Stimulated activated CD4-positive, alpha-beta T cell treated with anti-CD3 and anti-CD28 coated beads, TNF-alpha, amount 100 ng/mL, for 1 hour (primary cell): ENCODE results near the gene MFN1.

Experiments used
- DNase-seq, 3 donors: peaks; one replicate each; pipeline ENCODE4 v3.0.0-alpha.2; 2020; ENCODE audit warnings: low read depth in 3 of 3, low spot score in 1 of 3

MFN1 gene

DNA sequence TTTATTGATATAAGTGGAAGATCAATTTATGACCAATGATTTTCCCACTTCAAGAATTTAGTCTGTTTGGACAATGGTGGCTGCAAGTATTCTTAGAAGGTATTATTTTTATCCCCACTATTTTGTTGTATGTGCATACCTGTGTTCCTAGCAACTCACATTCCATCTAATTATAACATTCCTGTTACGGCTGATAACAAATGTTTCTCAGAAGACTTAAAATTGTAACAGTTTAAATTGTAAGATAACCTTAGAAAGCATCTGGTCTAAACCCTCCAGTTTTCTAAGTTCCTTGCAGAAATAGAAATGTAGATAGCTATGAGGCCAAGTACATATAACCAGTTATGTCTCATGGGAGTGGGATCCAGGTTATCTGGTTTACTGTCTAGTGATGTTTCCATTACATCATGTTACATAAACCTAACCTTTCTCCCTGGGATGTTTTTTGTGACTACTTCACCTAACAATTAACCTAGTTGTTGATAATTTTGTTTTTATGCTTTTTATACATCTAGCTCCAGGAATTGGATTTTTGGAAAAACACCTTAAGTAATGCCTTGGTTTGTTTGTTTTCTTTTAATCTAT, 11.1 kb upstream of the MFN1 start:
- DNase-seq = no peak

- no peak for DNase-seq
These were observed 960 bp downstream of the MFN1 start for GRCh38 chr3:179348325-179349013.

DNA sequence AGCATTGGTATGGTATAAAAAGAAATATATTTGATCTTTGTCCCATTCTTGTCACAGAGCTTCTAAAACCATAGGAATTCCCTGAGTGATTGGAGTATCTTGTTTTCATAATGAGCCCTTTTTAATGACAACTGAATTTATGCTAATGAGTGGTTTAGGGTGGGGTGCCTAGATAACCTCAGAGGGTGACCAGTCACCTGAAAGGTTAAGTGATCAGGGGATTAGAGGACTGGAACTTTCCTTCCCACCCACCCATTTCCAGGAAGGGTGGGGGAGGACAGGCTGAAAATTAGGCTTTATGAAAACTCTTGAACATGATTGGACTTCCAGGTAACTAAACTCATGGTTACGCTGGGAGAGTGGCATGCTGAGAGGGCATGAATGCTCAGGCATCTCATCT, 8.5 kb downstream of the MFN1 start:
- no peak for DNase-seq

- DNase-seq = no peak
These were observed 15.8 kb downstream of the MFN1 start for GRCh38 chr3:179363332-179363731.

- no peak for DNase-seq
These were observed 22.1 kb downstream of the MFN1 start for GRCh38 chr3:179369621-179370020.

GRCh38 chr3:179373938-179374337, 26.4 kb downstream of the MFN1 start:
- DNase-seq = no peak

- DNase-seq = no peak
These were observed 27.8 kb downstream of the MFN1 start for GRCh38 chr3:179375091-179375999.

DNA sequence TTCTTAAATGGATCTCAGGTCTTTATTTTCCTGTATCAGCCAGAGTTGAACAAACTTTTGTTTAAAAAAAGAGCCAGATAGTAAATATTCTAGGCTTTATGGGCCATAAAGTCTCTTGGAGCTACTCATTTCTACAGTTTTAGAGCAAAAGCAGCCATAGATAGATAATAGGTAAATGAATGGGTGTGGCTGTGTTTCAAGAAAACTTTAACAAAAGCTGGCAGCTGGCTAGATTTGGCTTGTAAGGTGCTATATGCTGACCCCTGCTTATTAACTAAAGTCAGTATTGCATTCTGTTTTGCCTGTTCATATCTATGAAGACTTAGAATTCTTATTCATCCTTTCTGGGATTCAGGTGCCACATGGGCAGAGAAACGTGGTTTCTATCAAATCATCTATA, 29.0 kb downstream of the MFN1 start:
- no peak for DNase-seq

DNA sequence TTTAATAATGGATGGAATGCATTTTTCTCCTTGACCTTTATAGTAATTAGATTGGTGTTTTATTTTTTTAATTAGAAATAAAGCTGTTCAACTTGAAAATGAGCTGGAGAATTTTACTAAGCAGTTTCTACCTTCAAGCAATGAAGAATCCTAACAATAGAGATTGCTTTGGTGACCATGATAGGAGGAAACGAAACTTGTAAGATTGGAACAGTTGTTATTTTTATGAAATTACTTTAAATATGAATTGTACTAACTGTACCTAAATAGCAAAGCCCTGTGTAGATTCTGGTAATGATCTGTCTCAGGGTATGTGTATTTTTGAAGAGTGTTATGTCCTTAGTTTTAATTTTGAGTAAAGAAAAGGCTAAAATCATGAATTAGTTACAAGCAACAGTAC, 44.4 kb downstream of the MFN1 start:
- no peak for DNase-seq

DNA sequence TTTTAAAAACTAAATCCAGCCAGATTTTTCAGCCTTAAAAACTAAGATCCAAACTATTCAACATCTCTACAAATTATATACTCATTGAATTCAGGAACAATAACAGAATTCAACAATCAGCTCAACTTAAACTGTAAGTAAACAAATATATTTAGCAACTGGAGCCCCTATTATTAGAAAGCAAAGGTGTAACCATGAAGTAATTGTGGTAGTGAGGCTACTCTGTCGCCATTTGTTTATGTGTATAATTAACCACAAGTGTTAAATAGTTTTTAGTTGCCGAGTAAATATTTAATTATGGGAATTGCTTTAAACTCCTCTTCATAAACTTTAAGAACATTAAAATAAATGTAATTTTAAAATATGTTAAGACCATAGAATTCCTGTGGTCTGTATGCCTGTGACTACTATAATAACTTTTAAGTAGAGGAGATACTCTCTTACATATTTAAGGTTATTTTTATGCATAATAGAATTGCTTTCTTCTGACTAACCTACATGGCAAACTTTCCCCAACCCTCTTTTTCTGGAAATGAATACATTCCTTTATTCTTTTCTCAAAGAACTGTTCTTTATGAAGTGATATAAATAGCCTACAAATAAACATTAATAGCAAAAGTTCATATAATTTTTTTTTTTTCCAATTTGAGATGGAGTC, 51.2 kb downstream of the MFN1 start:
- DNase-seq = no peak

DNA sequence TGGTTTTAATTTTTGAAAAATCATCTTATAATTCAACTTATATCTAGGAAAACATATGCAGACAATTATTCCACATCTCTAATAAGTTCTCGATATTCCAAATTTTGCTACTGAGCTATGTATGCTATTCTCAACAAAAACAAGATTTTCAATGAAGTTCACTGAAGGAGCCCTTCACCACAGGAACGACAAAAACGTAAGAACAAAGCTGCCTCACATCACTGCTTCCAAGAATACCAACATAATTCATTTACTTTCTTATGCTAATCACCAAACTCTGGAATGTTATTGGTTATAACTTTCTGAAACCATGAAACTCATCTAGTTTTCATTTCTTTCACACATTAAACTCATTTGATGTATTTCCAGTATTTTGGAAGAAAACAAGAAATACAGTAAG, 54.1 kb downstream of the MFN1 start:
- no peak for DNase-seq

- DNase-seq = no peak
These were observed 55.5 kb downstream of the MFN1 start for GRCh38 chr3:179402963-179403362.

DNA sequence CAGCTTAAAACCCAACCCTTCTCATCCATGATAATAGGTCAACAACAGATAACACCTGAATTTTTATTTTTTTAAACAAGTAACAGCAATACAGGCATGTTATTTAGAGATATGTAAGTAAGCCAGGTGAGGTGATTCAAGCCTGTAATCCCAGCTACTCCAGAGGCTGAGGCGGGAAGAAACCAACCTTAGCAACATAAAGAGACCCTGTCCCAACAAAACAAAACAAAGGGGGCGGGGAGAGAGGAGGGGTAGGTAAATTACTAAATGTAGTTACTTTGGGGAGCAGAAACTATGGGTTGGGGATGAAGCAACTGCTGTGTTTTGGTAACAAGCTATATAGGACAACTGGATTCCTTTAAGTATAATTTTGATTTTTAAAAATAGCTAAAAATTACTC, 56.8 kb downstream of the MFN1 start:
- DNase-seq = no peak

GRCh38 chr3:179410331-179410730, 62.8 kb downstream of the MFN1 start:
- DNase-seq = no peak

GRCh38 chr3:179410999-179411398, 63.5 kb downstream of the MFN1 start:
- no peak for DNase-seq

DNA sequence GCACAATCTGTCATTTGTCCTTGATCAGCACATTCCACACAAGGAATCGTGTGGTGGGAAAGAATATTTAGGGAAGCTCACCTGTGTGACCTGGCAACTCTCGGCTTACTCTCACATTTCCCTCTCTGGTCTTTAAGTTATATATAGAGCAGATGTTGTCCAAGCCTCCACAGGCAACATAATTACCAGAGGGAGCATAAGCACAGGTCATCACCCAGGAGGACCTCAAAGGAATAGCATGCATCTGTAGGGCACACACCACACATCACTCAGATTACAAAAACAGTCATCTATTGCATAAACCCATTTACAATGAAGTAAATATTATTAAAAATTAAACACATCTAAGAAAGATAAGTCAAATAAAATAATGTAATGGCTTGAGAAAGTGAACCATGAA, 67.3 kb downstream of the MFN1 start:
- no peak for DNase-seq

DNA sequence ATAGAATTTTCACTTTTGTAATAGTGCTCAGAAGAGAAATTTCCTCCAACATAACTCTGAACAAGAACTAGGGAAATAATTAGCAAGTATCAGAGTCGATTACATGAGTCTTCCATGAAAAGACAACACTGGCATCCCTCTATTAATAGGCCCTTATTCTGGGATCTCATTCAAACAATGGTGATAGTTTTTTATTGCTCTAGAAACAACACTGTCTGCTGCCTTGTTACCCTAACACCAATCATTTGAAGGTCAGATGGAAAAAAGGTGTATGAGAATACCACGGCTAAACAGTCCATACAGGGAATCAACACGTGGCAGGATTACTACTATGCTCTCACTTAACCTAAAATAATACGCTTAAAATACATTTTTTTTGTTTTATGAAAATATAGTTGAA, 67.9 kb downstream of the MFN1 start:
- DNase-seq = no peak

DNA sequence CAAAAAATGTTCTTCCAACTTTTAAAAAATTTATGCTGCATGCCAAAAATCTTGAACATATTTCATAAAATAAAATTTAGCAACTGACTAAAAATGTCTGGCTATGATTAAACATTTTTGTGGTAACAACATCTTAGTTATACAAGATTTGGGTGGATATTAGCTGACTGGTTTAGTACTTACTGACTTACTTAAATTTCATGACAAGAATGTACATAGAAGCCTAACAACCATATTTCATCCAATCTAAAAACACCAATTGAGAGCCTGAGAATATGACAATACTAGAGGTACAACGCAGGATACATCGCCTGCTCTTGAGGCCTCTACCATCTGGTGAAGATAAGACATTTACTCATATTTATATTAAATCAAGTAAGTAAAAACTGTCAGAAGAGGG, 69.2 kb downstream of the MFN1 start:
- DNase-seq = no peak

DNA sequence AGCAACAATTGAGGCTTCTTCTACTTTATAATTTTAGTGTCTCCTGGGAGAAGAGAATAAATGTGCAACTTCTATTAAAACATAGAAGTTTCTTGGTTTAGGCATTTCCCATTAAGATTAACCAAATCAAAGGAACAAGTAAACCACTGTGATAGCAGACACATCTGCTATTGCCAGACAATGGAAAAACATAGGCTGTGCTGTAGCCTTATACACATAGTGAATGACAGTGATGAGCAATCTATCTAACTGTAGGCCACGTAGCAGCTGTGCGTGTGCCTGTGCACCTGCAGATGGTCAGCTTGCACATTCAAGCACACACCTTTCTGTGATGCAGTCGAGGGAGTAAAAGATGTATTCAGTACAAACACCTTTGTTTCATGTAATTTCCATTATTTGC, 71.1 kb downstream of the MFN1 start:
- no peak for DNase-seq

DNA sequence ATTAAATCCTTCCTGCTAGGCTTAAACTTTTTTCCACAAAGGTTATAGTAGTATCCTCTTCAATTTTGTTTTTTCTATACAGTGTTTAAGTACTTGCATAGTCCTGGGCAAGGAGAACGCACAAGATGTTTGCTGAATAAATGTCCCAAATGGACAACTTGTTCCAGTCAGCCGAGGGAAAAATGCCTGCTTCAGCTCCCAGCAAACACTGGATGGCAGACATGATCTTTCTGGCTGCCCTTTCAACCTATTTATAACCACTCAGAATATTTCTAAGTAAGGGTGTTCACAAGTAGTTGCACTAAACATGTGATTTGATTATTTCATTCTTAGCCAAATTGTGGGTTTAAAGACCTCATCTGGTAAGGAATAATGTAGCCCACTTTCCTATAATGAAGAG, 74.0 kb downstream of the MFN1 start:
- no peak for DNase-seq

DNA sequence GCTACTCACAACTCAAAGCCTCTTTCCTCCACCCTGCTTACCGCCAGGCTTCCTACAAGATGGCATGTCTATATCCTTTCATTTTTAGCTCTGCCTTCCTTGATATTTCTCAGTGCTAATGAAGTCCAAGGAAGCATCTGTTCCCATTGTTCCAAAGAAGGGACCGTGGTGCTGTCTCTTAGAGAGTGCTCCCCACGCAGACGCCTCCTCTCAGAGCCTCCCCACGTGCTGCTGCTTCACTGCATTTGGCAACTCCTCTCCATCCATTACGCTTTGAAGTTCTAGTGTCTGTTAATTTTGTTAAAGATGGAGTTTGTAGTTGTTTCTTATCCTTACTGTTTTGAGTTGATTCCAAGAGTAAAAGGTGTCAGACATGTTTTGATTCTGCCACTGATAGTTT, 77.6 kb downstream of the MFN1 start:
- no peak for DNase-seq
